GM03348 (cell line): ENCODE results near the gene RPL31.
"Not testable (repeated sequence)": the region's sequence is repeated elsewhere in the genome, so short reads cannot be mapped to it uniquely, and the experiment has no call there.

Source experiments
- DNase-seq: peaks from one replicate; pipeline ENCODE4 v3.0.0; 2012; ENCODE audit warnings: low spot score

The RPL31 gene

GRCh38 chr2:101027852-101028251 lies 25.8 kb downstream of the RPL31 start:
- DNase-seq = no peak

GRCh38 chr2:101030866-101031554 lies 28.9 kb downstream of the RPL31 start:
- no peak for DNase-seq

GRCh38 chr2:101032084-101032776 lies 30.1 kb downstream of the RPL31 start:
- no peak for DNase-seq

- DNase-seq = peak; percentile 77
Observed at GRCh38 chr2:101036562-101036961, 34.5 kb downstream of the RPL31 start.

- no peak for DNase-seq
Observed at GRCh38 chr2:101037161-101037755, 35.2 kb downstream of the RPL31 start.

GRCh38 chr2:101038455-101039255 lies 36.6 kb downstream of the RPL31 start:
- no peak for DNase-seq

- DNase-seq = no peak
Observed at GRCh38 chr2:101040072-101040471, 38.0 kb downstream of the RPL31 start.

GRCh38 chr2:101040761-101041160 lies 38.7 kb downstream of the RPL31 start:
- DNase-seq = no peak

GRCh38 chr2:101041413-101041812 lies 39.3 kb downstream of the RPL31 start:
- no peak for DNase-seq

- DNase-seq = no peak
Observed at GRCh38 chr2:101045330-101045729, 43.2 kb downstream of the RPL31 start.

GRCh38 chr2:101047075-101047766 lies 45.1 kb downstream of the RPL31 start:
- DNase-seq = no peak

- DNase-seq = no peak
Observed at GRCh38 chr2:101047774-101048173, 45.7 kb downstream of the RPL31 start.

GRCh38 chr2:101048756-101049155 lies 46.7 kb downstream of the RPL31 start:
- DNase-seq = no peak

- not testable (repeated sequence) for DNase-seq
Observed at GRCh38 chr2:101050886-101051285, 48.8 kb downstream of the RPL31 start.

- no peak for DNase-seq
Observed at GRCh38 chr2:101052147-101052546, 50.1 kb downstream of the RPL31 start.

GRCh38 chr2:101053117-101053516 lies 51.0 kb downstream of the RPL31 start:
- no peak for DNase-seq
